ENCODE measurements around the gene LRP5. TPM values are rescaled to one million over a fixed set of nuclear protein-coding genes. Genes with fewer than 3 reads are reported as not detected.

LRP5 gene
- total RNA-seq, result 72.8 TPM

DNA sequence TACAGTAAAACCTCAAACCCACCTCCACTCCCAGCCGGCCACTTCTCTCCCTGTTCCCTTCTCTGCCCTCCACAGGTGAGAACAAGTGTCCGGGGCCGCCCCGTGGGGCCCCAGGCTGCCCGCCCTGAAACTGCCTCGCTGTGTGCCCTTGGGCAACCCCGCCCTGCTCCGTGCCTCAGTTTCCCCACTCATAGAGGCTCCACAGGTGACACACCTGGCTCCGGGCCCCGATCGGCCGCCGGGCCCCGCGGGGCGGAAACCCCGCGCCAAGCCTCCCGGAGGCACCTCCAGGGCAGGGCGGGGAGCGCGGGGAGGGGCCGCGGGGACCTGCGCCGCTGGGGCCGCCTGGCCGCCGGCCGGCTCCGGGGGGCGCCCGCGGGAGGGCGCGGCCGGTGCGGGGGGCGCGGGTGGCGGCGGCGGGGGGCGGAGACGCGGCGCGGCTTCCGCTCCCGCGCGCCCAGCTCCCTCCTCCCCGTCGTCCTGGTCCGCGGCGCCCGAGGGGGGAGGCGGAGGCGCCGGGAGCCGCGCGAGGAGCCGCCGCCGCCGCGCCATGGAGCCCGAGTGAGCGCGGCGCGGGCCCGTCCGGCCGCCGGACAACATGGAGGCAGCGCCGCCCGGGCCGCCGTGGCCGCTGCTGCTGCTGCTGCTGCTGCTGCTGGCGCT lies at the start of gene LRP5:
Gene LRP5, plus strand, starts transcription at position 475 of the 663 bp plus-strand sequence. Its CDS starts 124 bp downstream, at position 599.

DNA sequence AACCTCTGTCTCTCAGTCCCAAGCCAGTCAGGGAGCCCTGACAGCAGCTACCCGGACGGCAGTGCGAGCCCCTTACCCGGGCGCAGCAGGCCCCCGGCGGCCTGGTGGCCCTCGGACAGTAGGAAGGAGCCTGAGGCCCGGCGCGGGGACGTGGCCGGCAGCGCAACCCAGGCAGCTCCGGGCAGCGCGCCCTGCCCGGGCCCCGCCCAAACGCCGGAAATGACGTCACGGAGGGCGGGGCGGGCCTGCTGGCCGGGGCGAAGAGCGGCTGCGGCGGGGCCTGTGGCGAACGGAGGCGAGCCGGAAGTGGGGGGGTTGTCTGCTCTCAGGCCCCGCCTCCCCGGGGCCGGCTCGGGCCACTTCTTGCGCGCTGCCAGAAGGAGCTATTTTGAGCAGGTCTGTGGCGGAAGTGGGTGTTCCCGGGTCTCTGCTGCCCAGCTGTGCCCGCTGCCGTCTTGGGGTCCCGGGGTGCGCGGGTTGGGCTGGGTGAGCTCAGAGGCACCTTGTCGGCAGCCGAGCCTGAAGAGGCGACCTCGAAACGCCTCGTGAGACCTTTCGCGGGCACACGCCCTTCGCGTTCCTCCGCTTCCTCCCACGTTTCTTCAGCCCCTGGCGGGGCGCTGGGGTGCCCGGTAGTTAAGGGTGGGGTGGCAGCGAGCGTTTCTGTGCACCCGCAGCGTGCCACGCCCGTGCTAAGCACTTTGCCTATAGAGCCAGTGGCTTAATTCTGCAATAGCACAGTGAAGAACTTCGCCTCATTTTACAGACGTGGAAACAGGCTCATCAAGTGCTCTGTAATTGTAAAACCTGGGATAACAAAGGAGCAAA lies 40.4 kb upstream of the LRP5 start, which contains the start of gene C11orf24:
Gene C11orf24, minus strand, starts transcription at position 193 of the 828 bp plus-strand sequence. CDS start 8,206 bp downstream, outside the sequence.

DNA sequence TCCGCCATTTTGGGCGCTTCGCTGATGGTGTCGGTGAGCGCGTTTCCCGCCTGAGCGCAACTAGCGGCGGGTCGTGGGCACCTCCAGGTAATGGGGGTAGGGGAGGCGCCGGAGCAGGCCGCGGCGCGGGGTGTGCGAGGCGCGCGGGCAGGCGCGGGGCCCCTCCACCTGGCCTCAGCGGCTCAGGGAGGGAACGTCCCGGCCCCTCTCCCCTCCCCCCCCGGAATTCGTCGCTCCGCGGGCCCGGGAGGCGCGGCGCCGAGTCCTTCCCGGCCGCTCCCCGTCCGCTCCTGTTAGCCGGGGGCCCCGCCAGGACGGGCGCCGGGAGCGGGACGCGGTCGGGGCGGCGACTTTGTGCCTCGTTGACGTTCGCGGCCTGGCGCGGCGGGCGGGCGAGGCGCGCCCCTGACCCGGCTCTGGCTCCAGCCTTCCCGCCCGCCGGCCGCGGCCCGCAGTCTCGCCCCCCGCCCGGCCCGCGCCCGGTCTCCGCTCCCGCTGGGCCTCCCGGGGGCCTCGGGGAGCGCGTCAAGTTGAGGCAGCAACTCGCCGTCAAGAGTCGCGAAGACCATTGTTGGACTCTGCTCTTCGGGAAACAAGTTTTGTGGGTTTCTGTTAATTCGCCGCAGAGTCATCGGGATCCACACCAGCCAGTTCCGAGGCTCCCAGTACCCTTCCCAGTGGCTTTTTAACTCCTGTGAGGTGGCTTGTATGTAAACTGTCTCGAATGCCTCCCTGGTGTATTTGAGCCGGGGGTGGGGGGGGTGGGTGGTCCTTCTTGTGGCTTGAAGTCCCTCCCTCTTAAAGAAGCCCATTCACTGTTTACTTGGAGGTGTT lies 148.6 kb downstream of the LRP5 start, which contains the start of gene PPP6R3:
Gene PPP6R3, plus strand, starts transcription at position 12 of the 834 bp plus-strand sequence. CDS start 76,913 bp downstream, outside the sequence.

Small RNA genes within 50 kb of the gene (small RNA-seq; reads per million reads assigned to genes)
- not detected for gene NDUFA3P2 (ENCODE audit: low replicate concordance)

Other genes with a start within 250 kb of the LRP5 start
- 40.8 TPM for gene CHKA, start 191.2 kb upstream of the LRP5 start, total RNA-seq
- 47.3 TPM for gene KMT5B, start 99.3 kb upstream of the LRP5 start, total RNA-seq
- 17.6 TPM for gene C11orf24, start 40.6 kb upstream of the LRP5 start, total RNA-seq
- 206 TPM for gene PPP6R3, start 148.2 kb downstream of the LRP5 start, total RNA-seq